Measurements from ENCODE around the gene PTPN14. TPM values are rescaled to one million over a fixed set of nuclear protein-coding genes. Genes with fewer than 3 reads are reported as not detected.

PTPN14 gene
- total RNA-seq, 1 experiment from 2014 or later: 76.4 TPM

- no peak for DNase-seq
- H3K4ac ChIP-seq (ENCODE audit: low read depth, low read length): no peak overlapping the region
- no peaks in the 10 kb centered on the region for H3K27me3 ChIP-seq (ENCODE audit: insufficient read depth, low read length)
- H3K9me3 ChIP-seq (ENCODE audit: control insufficient read depth, low read depth, low read length): no peaks in the 10 kb centered on the region
- H4K91ac ChIP-seq (ENCODE audit: insufficient read length, low read depth, low read length): no peak overlapping the region
- WGBS (ENCODE audit: extremely low coverage, insufficient read length, low lambda C conversion rate): no CpG with 5 or more reads among the region's 12 CpGs
- no peaks in the 10 kb centered on the region for H3K23me2 ChIP-seq (ENCODE audit: insufficient read length, low read depth, low read length, poor library complexity, severe bottlenecking)
- H3K4me1 ChIP-seq (ENCODE audit: insufficient read depth, low read length): no peaks in the 10 kb centered on the region
- H3K23ac ChIP-seq (ENCODE audit: insufficient read length, low read depth, low read length): no peak overlapping the region
- H3T11ph ChIP-seq (ENCODE audit: low read length): no peak overlapping the region
- Mint-ChIP-seq H3K4me1 (no peaks in the 10 kb centered on the region), H3K4me3 (no peak overlapping the region), H3K27me3 (ENCODE audit: low read depth) (no peaks in the 10 kb centered on the region), H3K9me3 (no peaks in the 10 kb centered on the region), H3K27ac (no peak overlapping the region), H3K36me3 (ENCODE audit: insufficient read depth in 1 of 3, low read depth in 3 of 3) (peaks cover 2 to 77% (median 49%) of the 10 kb centered on the region in 3 experiments; a peak in 6 of 7 replicates)
- no peak overlapping the region for H2AFZ ChIP-seq (ENCODE audit: low read length)
- no peaks in the 10 kb centered on the region for H3K79me2 ChIP-seq (ENCODE audit: insufficient read depth, low read length)
- TF ChIP-seq CTCF (conservative IDR thresholded peaks at IDR 0.05): no peak
- no peak overlapping the region for H3K56ac ChIP-seq (ENCODE audit: insufficient read length, low read depth, low read length)
- no peak overlapping the region for H3K18ac ChIP-seq (ENCODE audit: insufficient read length, low read depth, low read length)
- H3K27ac ChIP-seq (ENCODE audit: insufficient read length, low read depth, low read length): no peak overlapping the region
- H3K9ac ChIP-seq (ENCODE audit: extremely low read depth, insufficient read length, low read length): no peak overlapping the region
- H3K79me1 ChIP-seq (ENCODE audit: insufficient read depth, low read depth, low read length, poor library complexity, severe bottlenecking): no peaks in the 10 kb centered on the region
- no peak overlapping the region for H2AK5ac ChIP-seq (ENCODE audit: insufficient read length, low read length)
- H4K5ac ChIP-seq (ENCODE audit: insufficient read length, low read depth, low read length): no peak overlapping the region
- H2BK15ac ChIP-seq (ENCODE audit: low read depth, low read length): no peak overlapping the region
- no peak overlapping the region for H2BK120ac ChIP-seq (ENCODE audit: low read depth, low read length, poor library complexity, severe bottlenecking)
- no peak overlapping the region for H3K14ac ChIP-seq (ENCODE audit: insufficient read depth, low read length)
- H2BK12ac ChIP-seq (ENCODE audit: insufficient read length, low read depth, low read length): no peak overlapping the region
- no peak overlapping the region for H3K4me2 ChIP-seq (ENCODE audit: insufficient read depth, insufficient read length, low read length)
- H4K8ac ChIP-seq (replicated peaks; ENCODE audit: insufficient read length, low read depth, low read length): no peak overlapping the region
- H2BK20ac ChIP-seq (ENCODE audit: low read depth, low read length, poor library complexity, severe bottlenecking): no peak overlapping the region
- no peaks in the 10 kb centered on the region for H4K20me1 ChIP-seq (ENCODE audit: control insufficient read depth, insufficient read depth, insufficient read length)
- H2BK5ac ChIP-seq (ENCODE audit: insufficient read length, low read length): no peak overlapping the region
These were observed 187.0 kb downstream of the PTPN14 start for GRCh38 chr1:214364386-214364785.
